ENCODE measurements around the gene MFN1. TPM values are rescaled to one million over a fixed set of nuclear protein-coding genes. Genes with fewer than 3 reads are reported as not detected.

MFN1 gene
- total and polyA plus RNA-seq, 8 donors, result 38.8 to 82.0 (median 66.6) TPM

- Histone ChIP-seq H3K27ac (no peak overlapping the region), H3K27me3 (no peaks in the 10 kb centered on the region), H3K36me3 (peaks cover 0 to 93% of the 10 kb centered on the region in 2 donors), H3K9me3 (no peaks in the 10 kb centered on the region), H3K4me1 (no peaks in the 10 kb centered on the region), H3K4me3 (no peak overlapping the region)
- TF ChIP-seq CTCF (IDR thresholded peaks at IDR 0.05), result no peak
- intact Hi-C loops (cut with DNase I), result no loop called here
- no peak for DNase-seq
- no peak for ATAC-seq
Measured at GRCh38 chr3:179401561-179401960, 54.1 kb downstream of the MFN1 start.

- Histone ChIP-seq H3K4me3 (no peak overlapping the region), H3K27ac (no peak overlapping the region), H3K9me3 (no peaks in the 10 kb centered on the region), H3K4me1 (no peaks in the 10 kb centered on the region), H3K27me3 (no peaks in the 10 kb centered on the region), H3K36me3 (peaks cover 0 to 96% of the 10 kb centered on the region in 2 donors)
- no peak for TF ChIP-seq CTCF (IDR thresholded peaks at IDR 0.05)
- ATAC-seq (no peak), DNase-seq (no peak)
- intact Hi-C loops (cut with DNase I), result no loop called here
Measured at GRCh38 chr3:179402963-179403362, 55.5 kb downstream of the MFN1 start.

- Histone ChIP-seq H3K4me3 (no peak overlapping the region), H3K27ac (no peak overlapping the region), H3K36me3 (peaks cover 0 to 94% of the 10 kb centered on the region in 2 donors), H3K27me3 (no peaks in the 10 kb centered on the region), H3K4me1 (no peaks in the 10 kb centered on the region), H3K9me3 (no peaks in the 10 kb centered on the region)
- ATAC-seq (no peak), DNase-seq (no peak)
- intact Hi-C loops (cut with DNase I), result no loop called here
- TF ChIP-seq CTCF (IDR thresholded peaks at IDR 0.05), result no peak
Measured at GRCh38 chr3:179404307-179404706, 56.8 kb downstream of the MFN1 start.

- H3K36me3 ChIP-seq, result peaks cover 0 to 79% of the 10 kb centered on the region in 2 donors
- intact Hi-C loops (cut with DNase I), result no loop called here
- H3K4me1 ChIP-seq, result no peaks in the 10 kb centered on the region
- ATAC-seq (no peak), DNase-seq (no peak)
- no peaks in the 10 kb centered on the region for H3K27me3 ChIP-seq
- no peak for TF ChIP-seq CTCF (IDR thresholded peaks at IDR 0.05)
- H3K9me3 ChIP-seq, result no peaks in the 10 kb centered on the region
- no peak overlapping the region for H3K27ac ChIP-seq
- H3K4me3 ChIP-seq, result no peak overlapping the region
Measured at GRCh38 chr3:179410331-179410730, 62.8 kb downstream of the MFN1 start.

GRCh38 chr3:179410999-179411398, 63.5 kb downstream of the MFN1 start:
- ATAC-seq, result no peak

More at GRCh38 chr3:179410999-179411398, 63.5 kb downstream of the MFN1 start:
- Histone ChIP-seq H3K4me3 (no peak overlapping the region), H3K36me3 (peaks cover 0 to 72% of the 10 kb centered on the region in 2 donors), H3K4me1 (no peaks in the 10 kb centered on the region), H3K27ac (no peak overlapping the region), H3K9me3 (no peaks in the 10 kb centered on the region), H3K27me3 (no peaks in the 10 kb centered on the region)
- intact Hi-C loops (cut with DNase I), result no loop called here
- TF ChIP-seq CTCF (IDR thresholded peaks at IDR 0.05), result no peak
- no peak for DNase-seq

Measured in left lung (tissue), 10 donors.